ENCODE data around the gene SPTBN1.

- TF ChIP-seq, protein P1, sequence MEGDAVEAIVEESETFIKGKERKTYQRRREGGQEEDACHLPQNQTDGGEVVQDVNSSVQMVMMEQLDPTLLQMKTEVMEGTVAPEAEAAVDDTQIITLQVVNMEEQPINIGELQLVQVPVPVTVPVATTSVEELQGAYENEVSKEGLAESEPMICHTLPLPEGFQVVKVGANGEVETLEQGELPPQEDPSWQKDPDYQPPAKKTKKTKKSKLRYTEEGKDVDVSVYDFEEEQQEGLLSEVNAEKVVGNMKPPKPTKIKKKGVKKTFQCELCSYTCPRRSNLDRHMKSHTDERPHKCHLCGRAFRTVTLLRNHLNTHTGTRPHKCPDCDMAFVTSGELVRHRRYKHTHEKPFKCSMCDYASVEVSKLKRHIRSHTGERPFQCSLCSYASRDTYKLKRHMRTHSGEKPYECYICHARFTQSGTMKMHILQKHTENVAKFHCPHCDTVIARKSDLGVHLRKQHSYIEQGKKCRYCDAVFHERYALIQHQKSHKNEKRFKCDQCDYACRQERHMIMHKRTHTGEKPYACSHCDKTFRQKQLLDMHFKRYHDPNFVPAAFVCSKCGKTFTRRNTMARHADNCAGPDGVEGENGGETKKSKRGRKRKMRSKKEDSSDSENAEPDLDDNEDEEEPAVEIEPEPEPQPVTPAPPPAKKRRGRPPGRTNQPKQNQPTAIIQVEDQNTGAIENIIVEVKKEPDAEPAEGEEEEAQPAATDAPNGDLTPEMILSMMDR (IDR thresholded peaks at IDR 0.05): no peak
- no peak for TF ChIP-seq CHD4 (IDR thresholded peaks at IDR 0.05; ENCODE audit: borderline replicate concordance)
- no peak for TF ChIP-seq HOXA7 (CRISPR knock-in tag; IDR thresholded peaks at IDR 0.05)
Observed at GRCh38 chr2:54510916-54511315, 54.8 kb downstream of the SPTBN1 start.
